Vagina (tissue), 2 donors: ENCODE results near the gene SYNDIG1L. TPM values are rescaled to one million over a fixed set of nuclear protein-coding genes. Genes with fewer than 3 reads are reported as not detected.

Experiments used
- DNase-seq, 2 donors: peaks; one replicate each; pipeline ENCODE4 v3.0.0-alpha.2; 2017; ENCODE audit errors: extremely low spot score in 2 of 2
- H3K27ac ChIP-seq: fragments of 200-600 bp; sonication (generic); one replicate; pipeline ENCODE4 v1.5.1; 2019
- H3K27me3 ChIP-seq: fragments of 200-600 bp; sonication (generic); one replicate; pipeline ENCODE4 v1.5.1; 2019
- H3K36me3 ChIP-seq, 2 donors: fragments of 200-600 bp; sonication (generic); one replicate each; pipeline ENCODE4 v1.5.1; 2017 to 2019
- H3K4me1 ChIP-seq: fragments of 200-600 bp; sonication (generic); one replicate; pipeline ENCODE4 v1.5.1; 2019
- H3K4me3 ChIP-seq, 2 donors: fragments of 200-600 bp; sonication (generic); 1 replicate in 1 of 2; 2 replicates in 1 of 2; pipeline ENCODE4 v1.5.1; 2016 to 2019
- H3K9me3 ChIP-seq: fragments of 200-600 bp; sonication (generic); one replicate; pipeline ENCODE4 v1.5.1; 2019
- POLR2A ChIP-seq, 2 donors: fragments of 450-650 bp; IDR thresholded peaks; one replicate each; pipeline ENCODE4 v1.6.1; 2017; ENCODE audit warnings: antibody characterized with exemption in 2 of 2, mild to moderate bottlenecking in 2 of 2, moderate library complexity in 2 of 2
- POLR2AphosphoS5 ChIP-seq, 2 donors: sonication (generic); formaldehyde crosslinking; IDR thresholded peaks; one replicate each; pipeline ENCODE4 v1.9.0; 2017; ENCODE audit warnings: antibody characterized with exemption in 2 of 2, mild to moderate bottlenecking in 2 of 2, low read depth in 1 of 2; ENCODE audit not compliant: insufficient read depth in 1 of 2
- intact Hi-C: fragments of 100-400 bp; cut with DNase I; formaldehyde crosslinking; loops from one replicate; pipeline ENCODE4 v1.15.1; 2023
- total RNA-seq: library from RNA; depleted of rRNA; stranded (reverse); fragments of >200 nt; gene quantifications from one replicate; pipeline ENCODE4 v1.2.3, GENCODE V29; 2016
- TF ChIP-seq, protein P1 (sequence below), 3 experiments: fragments of 450-650 bp in 2 of 3; fragments of 200-600 bp in 1 of 3; sonication (generic) in 1 of 3; IDR thresholded peaks; one replicate each; pipeline ENCODE4 v1.5.1; 2017 to 2019; ENCODE audit warnings: antibody characterized with exemption in 3 of 3, mild to moderate bottlenecking in 2 of 3, moderate library complexity in 2 of 3

SYNDIG1L gene
- total RNA-seq, 1 donor from 2014 or later, result not detected

GRCh38 chr14:74377976-74378690 lies 47.9 kb downstream of the SYNDIG1L start:
- no peak for TF ChIP-seq POLR2AphosphoS5 (IDR thresholded peaks at IDR 0.05; ENCODE audit: insufficient read depth in 1 of 2, low read depth in 1 of 2)
- DNase-seq, result no peak
- no peaks in the 10 kb centered on the region for H3K4me1 ChIP-seq
- H3K27ac ChIP-seq, result no peak overlapping the region
- H3K9me3 ChIP-seq, result no peaks in the 10 kb centered on the region
- no peak overlapping the region for H3K4me3 ChIP-seq
- H3K36me3 ChIP-seq, result no peaks in the 10 kb centered on the region
- H3K27me3 ChIP-seq, result no peaks in the 10 kb centered on the region
- intact Hi-C loops, result no loop called here

GRCh38 chr14:74368441-74368840 lies 57.6 kb downstream of the SYNDIG1L start:
- Histone ChIP-seq H3K4me3 (no peak overlapping the region), H3K4me1 (no peaks in the 10 kb centered on the region), H3K36me3 (no peaks in the 10 kb centered on the region), H3K27ac (no peak overlapping the region), H3K27me3 (no peaks in the 10 kb centered on the region), H3K9me3 (no peaks in the 10 kb centered on the region)
- no peak for DNase-seq
- intact Hi-C loops, result loop anchor here (5.0 kb wide), 1 partner anchor 109 kb away; no protein-coding TSS in a partner anchor
- TF ChIP-seq, protein P1, sequence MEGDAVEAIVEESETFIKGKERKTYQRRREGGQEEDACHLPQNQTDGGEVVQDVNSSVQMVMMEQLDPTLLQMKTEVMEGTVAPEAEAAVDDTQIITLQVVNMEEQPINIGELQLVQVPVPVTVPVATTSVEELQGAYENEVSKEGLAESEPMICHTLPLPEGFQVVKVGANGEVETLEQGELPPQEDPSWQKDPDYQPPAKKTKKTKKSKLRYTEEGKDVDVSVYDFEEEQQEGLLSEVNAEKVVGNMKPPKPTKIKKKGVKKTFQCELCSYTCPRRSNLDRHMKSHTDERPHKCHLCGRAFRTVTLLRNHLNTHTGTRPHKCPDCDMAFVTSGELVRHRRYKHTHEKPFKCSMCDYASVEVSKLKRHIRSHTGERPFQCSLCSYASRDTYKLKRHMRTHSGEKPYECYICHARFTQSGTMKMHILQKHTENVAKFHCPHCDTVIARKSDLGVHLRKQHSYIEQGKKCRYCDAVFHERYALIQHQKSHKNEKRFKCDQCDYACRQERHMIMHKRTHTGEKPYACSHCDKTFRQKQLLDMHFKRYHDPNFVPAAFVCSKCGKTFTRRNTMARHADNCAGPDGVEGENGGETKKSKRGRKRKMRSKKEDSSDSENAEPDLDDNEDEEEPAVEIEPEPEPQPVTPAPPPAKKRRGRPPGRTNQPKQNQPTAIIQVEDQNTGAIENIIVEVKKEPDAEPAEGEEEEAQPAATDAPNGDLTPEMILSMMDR (IDR thresholded peaks at IDR 0.05), result no peak
- TF ChIP-seq POLR2AphosphoS5 (IDR thresholded peaks at IDR 0.05; ENCODE audit: insufficient read depth in 1 of 2, low read depth in 1 of 2), result no peak
- TF ChIP-seq POLR2A (IDR thresholded peaks at IDR 0.05), result no peak

- no peaks in the 10 kb centered on the region for H3K27me3 ChIP-seq
Observed at GRCh38 chr14:74368026-74368425, 58.0 kb downstream of the SYNDIG1L start.

DNA sequence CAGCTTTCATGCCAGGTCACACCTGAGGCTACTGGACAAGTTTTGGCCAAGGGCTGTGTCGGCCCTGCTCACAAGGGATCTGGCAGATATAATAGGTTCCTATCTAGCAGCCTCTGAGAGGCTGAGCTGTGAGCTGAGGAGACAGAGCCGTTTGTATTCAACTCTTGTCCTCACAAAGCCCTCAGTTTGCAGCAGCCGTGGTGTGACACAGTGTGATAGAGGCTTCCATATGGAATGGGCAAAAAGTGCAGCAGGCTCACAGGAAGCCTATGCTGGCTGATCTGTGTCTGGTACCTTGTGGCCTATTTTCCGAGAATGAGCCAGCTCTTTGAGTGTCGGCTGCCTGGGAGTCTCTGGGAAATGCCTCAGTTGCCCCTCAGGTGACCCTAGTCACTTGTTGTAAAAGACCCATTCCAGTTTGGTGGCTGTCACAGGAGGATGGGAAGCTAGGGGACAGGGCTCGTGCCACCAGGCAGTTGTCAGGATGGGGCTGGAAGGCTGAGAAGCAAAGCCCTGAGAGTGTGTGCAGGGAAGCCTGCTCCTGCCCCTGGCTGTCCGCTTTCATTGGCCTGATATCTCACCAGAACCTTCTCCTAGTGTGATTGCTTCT lies 61.6 kb downstream of the SYNDIG1L start:
- no peaks in the 10 kb centered on the region for H3K36me3 ChIP-seq
- DNase-seq, result no peak
- H3K27me3 ChIP-seq, result no peaks in the 10 kb centered on the region
- intact Hi-C loops, result no loop called here
- no peaks in the 10 kb centered on the region for H3K9me3 ChIP-seq
- H3K27ac ChIP-seq, result no peak overlapping the region
- no peak overlapping the region for H3K4me3 ChIP-seq
- TF ChIP-seq, protein P1 (IDR thresholded peaks at IDR 0.05), result no peak
- TF ChIP-seq POLR2AphosphoS5 (IDR thresholded peaks at IDR 0.05; ENCODE audit: insufficient read depth in 1 of 2, low read depth in 1 of 2), result no peak
- no peak for TF ChIP-seq POLR2A (IDR thresholded peaks at IDR 0.05)
- H3K4me1 ChIP-seq, result no peaks in the 10 kb centered on the region

More at GRCh38 chr14:74368026-74368425, 58.0 kb downstream of the SYNDIG1L start:
- no peak for DNase-seq
- TF ChIP-seq POLR2AphosphoS5 (IDR thresholded peaks at IDR 0.05; ENCODE audit: insufficient read depth in 1 of 2, low read depth in 1 of 2) (no peak), POLR2A (IDR thresholded peaks at IDR 0.05) (no peak)
- TF ChIP-seq, protein P1 (IDR thresholded peaks at IDR 0.05), result no peak
- H3K4me3 ChIP-seq, result no peak overlapping the region
- H3K27ac ChIP-seq, result no peak overlapping the region
- H3K9me3 ChIP-seq, result no peaks in the 10 kb centered on the region
- intact Hi-C loops, result loop anchor here (5.0 kb wide), 1 partner anchor 109 kb away; no protein-coding TSS in a partner anchor
- no peaks in the 10 kb centered on the region for H3K4me1 ChIP-seq
- H3K36me3 ChIP-seq, result no peaks in the 10 kb centered on the region

- no peaks in the 10 kb centered on the region for H3K36me3 ChIP-seq
- H3K9me3 ChIP-seq, result no peaks in the 10 kb centered on the region
- H3K27me3 ChIP-seq, result no peaks in the 10 kb centered on the region
- no peak for DNase-seq
- no peaks in the 10 kb centered on the region for H3K4me1 ChIP-seq
- TF ChIP-seq POLR2A (IDR thresholded peaks at IDR 0.05), result no peak
- TF ChIP-seq, protein P1 (IDR thresholded peaks at IDR 0.05), result peak; percentile 71 to 93 (median 89)
- no peak overlapping the region for H3K27ac ChIP-seq
- H3K4me3 ChIP-seq, result no peak overlapping the region
- intact Hi-C loops, result no loop called here
Observed at GRCh38 chr14:74362361-74362915, 63.6 kb downstream of the SYNDIG1L start.
